Activated CD8-positive, alpha-beta memory T cell treated with anti-CD3 and anti-CD28 coated beads for 48 hours (primary cell): Measurements from ENCODE around the gene SLC16A12.
"Not testable (repeated sequence)": the region's sequence is repeated elsewhere in the genome, so short reads cannot be mapped to it uniquely, and the experiment has no call there.

ENCODE experiments used
- DNase-seq, 3 experiments: peaks; one replicate each; pipeline ENCODE4 v3.0.0-alpha.2; 2020; ENCODE audit warnings: low read depth in 2 of 3, low spot score in 2 of 3

SLC16A12 gene

DNA sequence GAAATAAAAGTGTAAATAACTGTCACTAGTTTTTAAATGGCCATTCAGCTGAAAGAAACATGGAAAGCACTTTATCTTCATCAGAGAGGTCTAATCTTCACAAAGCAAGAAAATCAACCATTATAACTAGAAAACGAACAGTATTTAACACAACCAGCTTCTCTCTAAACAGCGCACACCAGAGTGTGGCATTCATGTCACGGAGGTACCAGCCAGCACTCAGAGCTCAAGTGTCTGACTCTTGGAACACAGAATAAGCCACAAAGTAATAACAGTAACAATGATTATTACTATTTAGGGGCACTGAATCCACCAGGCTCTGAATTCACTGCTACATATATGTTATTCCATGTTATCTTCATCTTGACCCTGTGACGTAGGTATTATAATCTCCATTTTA lies 60.9 kb downstream of the SLC16A12 start:
- no peak for DNase-seq

DNA sequence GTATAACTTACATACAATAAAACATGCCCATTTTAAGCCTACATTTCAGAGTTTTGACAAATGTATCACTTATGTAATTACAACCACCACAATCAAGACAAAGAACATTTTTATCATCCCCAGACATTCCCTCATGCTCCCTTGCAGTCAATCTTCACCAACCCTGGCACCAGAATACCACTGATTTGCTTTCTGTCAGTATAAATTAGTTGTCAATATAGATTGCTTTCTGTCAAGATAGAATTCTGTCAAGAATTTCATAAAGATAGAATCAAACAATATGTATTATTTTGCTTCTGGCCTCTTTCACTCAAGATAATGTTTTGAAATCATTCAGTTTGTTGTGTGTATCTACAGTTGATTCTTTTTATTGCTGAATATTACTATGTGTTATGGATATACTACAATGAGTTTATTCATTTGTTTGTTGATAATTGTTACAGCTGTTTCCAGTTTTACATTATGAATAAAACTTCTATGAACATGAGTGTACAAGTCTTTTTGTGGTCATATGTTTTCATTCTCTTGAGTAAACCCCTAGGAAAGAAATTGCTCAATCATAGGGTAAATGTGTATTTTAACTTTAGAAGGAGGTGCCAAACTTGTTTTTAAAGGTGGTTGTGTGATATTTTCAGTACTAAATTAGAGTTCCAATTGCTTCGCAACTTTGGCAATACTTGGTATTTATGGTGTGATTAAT lies 64.1 kb downstream of the SLC16A12 start:
- no peak for DNase-seq

DNA sequence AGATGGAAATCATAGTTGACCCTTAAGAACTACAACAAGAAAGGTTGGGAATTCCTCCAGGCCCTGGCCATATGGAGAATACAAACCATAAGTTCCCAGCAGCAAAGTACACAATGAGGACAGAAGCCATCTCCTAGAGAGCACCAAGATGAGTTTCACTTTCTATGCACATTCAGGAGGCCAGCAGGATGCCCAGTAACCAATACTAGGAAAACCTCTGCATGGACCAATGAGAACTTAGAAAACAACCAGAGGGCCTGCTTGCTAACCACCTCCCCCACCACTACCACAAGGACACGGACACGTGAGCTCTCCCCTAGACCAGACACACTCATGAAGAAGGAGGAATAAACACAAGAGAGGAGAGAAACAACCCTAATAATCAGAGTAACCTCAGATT lies 64.8 kb downstream of the SLC16A12 start:
- no peak for DNase-seq

DNA sequence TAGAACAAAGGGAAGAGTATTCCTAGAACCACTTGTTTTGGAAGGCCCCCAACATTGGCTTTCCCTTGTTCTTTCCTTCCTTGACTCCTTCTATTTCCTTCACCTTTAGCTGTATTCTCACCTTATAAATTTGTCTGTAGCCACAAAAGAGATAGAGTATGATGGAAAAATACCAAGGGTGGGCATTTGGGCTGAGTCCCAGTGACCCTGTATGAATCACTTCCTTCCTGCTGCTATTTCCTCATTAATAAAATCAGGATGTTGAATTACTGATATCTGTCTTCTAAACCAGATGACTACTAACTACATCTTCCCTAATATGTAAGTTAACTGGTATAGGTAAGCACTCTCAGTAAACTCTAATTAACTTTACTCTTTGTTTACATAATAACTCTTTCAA lies 65.9 kb downstream of the SLC16A12 start:
- no peak for DNase-seq

DNA sequence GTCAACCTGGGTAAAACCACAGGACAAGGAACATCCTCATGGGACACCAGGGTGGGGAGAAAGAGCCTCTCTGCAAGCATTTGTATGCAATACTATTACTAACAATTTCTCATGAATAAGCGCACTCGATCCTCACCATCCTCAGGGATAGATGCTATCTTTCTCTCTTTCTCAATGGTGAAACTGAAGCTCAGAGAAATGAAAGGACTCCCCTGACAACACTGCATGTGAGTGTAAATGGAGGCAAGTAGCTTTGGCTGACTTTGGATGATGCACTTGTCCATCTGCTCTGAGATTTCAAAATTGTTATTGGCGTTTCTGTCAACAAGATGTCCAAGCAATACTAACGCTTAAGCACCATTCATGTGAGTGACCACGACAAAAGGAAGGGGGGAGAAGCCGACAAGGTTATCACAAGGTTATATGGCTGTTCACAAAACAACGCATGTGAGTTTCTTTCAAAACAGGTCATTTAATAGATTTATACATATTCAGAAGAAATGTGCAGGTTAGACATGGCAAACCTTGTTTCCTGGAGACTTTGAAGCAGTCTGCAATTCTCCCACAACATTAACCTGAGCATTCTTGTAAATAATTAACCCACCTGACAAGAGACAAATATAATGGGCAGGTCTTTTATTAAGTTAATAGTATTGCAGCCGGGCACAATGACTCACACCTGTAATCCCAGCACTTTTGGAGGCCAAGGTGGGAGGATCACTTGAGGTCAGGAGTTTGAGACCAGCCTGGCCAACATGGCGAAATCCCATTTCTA lies 67.0 kb downstream of the SLC16A12 start:
- DNase-seq: no peak

DNA sequence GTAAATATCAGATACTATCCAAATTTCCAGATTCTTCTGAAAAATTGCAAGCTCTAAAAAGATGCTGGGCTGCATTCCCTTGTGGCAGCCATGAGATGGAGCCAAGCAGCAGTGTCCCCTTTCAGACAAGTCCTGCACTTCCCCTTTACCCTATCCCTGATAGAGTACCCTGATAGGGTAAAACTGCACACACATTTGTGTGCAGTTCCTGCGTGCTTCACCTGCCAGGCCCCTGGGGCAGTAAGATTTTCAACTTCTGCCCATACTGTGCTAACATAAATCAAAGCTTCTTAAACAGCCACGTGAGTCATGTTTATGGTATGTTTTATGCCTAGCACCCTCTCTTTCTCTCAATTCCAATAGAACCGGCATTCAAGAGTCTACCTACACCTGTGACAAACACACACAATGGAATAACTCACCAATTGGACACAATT lies 68.8 kb downstream of the SLC16A12 start:
- no peak for DNase-seq

DNA sequence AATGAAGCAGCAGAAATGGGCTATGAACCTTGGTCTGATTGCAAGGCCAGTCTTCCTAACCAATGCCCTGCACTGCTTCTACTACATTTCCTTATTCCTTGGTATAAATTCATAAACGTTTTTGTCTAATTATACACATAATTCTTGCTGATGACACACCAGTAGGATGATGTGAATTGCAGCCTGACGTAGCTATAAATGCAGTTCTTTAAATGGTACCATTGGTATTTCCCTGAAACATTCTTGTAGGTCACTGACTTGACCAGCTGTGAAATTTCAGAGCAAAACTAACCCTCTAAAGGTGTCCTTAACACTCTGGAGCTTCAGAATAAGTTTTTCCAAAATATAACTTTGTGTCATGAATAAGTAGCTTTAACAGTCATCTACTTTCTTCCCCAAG lies 70.2 kb downstream of the SLC16A12 start:
- DNase-seq: no peak

DNA sequence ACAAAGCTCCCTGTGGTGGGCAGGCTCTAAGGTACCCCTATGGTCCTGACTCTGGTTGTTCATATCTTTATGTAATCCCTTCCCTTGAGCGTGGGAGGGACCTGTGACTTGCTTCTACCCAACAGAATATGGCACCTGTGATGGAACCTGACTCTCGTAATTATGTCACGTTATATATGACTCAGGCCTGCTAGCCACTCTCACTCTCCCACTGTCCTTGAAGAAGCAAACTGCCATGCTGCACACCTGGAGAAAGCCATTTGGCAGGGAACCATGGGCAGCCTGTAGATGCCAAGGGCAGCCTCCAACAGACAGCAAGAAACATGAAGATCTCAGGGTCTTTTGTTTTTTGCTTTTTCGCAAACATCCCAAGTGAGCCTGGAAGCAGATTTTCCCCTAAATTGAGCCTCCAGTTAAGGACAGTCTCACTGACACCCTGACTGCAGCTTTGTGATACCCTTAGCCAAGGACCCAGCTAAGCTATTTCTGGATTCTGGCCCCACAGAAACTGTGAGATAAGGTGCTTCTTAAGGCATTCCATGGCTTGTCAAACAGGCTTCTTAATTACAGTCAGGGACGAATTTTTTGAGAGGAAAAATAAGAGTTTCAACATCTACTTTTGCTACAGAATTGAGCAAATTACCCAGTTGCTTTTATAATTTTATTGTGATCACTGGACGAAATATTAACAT lies 71.4 kb downstream of the SLC16A12 start:
- DNase-seq: no peak

DNA sequence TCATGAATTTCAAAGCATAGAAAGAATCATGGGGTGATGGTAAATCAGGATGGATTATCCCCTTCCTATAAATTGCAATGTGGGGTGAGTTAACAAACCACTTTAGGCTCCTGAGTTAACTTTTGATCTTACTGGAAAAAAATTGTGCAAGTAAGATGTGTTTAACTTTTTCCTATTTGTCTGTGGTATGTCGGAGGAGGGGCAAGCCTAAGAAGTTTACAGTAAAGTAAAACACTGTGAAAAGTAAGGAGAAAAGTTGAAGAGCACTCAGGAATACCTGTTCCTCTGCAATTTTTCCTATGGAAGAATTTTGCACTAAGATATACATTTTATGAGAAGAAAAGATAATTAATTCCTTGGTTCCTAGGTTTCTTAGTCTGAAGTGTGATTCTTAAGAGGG lies 76.6 kb downstream of the SLC16A12 start:
- no peak for DNase-seq

DNA sequence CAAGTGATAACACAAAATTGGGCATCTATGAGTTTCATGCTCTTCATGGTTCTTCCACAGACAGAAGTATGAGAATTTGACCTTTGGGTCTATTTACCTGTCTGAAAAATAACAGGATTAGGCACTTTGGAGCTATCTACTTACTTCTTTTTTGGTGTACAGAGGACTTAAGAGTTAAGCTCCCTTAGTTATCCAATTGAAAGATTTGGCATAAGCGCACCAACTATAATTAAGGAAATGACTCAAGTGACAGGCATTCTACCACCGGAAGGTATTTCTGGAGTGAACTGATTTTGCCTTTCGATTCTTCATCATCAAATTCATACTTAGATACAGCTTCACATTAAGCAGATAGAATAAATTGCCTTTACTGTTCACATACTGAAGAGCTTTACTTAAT lies 77.1 kb downstream of the SLC16A12 start:
- no peak for DNase-seq

DNA sequence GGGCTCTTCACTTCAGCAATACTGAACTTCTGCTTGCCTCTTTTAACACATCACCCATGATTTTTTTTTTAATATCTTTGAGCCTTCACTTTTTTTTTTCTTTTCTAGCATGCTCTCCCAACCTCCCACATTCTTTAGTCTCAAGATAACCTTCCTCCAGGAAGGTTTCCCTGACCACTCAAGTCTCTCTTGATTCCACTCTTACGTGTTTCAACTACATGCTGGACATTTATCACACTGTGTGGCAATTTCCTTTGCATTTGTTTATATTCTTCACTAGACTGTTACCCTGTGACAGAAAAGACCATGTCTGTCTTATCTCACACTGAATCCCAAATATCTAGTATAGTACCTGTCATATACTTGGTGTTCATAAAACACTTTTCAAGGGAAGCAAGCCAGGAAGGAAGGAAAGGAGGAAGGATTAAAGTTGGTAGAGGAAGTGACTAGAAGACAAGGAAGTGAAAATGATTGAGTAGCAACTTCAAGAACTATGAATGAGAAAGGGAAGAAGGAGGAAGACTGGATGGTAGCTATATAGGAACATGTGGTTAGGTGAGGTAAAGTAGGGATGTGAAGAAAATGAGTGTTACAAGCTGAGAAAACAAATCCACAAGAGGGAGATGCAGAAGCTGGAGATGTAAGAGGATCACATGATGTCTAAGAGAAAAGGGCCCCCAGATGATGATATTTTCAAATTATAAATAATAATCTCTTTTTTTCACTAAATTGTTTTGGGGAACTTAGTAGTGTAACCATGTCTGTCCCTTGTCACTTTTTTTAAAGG lies 80.6 kb downstream of the SLC16A12 start:
- no peak for DNase-seq

DNA sequence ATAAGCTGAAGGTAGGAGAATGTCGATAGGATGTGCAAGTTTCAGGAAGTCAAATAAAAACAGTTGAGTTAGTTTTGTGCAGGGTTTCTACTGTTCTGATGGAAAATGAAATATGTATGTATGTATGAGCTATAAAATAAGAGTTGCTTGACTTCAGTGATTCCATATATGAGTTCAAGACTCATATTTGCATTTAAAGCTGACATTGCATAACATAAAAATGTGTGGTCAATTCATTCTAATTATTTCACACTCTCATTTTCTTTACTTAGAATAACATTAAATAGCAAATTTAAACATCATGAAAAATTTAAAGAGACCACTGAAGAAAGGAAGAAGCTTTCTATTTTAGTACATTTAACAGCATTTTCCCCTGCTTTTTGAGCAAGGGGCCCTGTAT lies 83.2 kb downstream of the SLC16A12 start:
- DNase-seq: no peak

DNA sequence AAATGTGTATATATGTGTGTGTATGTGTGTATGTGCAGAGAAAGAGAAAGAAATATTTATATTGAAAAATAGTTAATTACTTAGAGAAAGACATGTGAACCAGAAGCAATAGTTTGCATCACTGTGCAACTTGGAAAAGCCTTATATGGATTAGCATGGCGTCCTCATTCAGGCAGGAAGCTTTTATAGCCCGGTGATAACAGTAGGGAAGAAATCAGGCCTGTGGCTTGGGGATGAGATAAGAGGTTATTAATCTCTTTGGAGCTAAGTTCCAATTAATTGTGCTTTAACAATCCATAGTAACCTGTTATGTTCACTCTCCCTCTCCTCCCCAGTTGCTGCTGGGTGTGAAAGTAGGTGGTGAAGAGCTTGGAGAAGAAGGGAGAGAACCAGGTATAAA lies 84.5 kb downstream of the SLC16A12 start:
- DNase-seq: no peak

DNA sequence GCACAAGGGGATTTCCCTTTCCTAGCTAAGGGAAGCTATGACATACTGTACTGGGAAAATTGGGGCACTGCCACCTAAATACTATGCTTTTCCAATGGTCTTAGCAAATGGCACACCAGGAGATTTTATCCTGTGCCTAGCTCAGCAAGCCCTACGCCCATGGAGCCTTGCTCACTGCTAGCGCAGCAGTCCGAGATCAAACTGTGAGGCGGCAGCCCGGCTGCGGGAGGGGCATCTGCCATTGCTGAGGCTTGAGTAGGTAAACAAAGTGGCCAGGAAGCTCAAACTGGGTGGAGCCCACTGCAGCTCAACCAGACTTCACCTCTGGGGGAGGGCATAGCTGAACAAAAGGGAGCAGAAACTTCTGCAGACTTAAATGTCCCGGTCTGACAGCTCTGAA lies 90.6 kb downstream of the SLC16A12 start:
- not testable (repeated sequence) for DNase-seq

DNA sequence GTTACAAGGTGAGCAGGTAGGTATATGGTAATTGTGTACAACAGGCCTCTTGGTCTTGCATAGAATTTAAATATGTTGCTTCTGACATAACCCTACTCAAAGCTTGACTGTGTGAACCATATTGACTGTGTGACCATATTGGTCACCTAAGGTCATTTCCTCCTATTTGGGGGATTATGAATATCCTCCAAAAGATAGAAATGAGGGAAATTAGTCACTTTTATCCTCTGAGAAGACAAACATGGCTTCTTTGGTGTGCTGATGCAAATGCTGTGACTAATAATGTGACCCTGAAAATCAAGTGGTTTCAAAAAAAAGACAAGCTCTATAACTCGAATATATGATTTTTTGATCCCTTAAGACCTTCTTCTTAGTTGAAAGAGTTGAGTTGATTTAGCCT lies 93.1 kb downstream of the SLC16A12 start:
- no peak for DNase-seq

DNA sequence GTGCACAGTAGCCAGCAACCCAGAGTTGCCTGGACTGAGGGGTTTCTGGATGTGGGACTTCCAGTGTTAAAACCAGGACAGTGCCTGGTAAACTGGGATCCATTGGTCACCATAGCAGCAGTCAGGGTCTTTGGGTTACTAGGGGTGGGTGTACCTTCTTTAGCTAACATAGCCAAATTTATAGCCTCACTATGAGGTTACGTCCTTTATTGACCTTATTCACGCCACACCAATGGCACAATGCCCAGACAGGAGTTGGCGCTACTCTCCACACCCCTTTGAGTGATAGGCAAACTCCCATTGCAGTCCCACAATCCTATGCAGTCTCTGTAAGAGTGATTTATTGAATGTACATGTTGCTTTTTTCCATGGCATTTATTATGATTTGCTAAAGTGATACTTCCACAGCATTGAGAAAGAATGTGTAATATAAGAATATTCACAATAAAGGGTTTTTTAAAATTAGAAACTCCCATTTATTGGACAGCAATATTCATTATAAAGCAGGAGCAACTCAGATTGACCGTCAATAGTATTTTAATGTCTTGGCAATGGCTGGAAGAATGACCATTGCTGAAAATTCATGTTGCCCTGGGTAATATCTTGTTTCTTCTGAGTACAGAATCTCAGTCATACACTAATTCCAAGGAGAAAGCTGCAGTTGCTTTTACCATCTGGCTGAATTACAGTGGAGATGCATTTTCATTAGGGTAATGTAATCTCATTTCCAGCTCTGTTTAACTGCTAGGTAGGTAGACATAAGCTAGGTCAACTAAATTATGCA lies 95.0 kb downstream of the SLC16A12 start:
- DNase-seq: no peak

DNA sequence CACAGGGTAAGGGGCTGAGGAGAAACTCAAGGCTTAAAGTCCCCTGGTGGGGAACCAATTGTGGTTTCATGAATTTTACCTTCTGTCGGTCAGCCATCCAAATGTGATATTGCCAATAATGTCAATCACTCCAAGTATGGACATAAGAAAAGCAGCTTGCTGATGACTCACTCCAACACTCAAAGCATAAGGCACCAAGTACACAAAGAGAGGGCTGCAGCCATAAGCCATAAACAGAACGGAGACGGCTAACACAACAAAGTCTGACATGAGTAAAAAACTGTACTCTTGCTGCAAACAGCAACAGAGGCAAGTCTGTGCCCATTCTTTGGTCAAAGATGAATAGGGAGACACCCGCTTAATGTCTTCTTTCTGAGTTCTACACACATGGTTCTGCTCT lies 96.9 kb downstream of the SLC16A12 start:
- DNase-seq: no peak

DNA sequence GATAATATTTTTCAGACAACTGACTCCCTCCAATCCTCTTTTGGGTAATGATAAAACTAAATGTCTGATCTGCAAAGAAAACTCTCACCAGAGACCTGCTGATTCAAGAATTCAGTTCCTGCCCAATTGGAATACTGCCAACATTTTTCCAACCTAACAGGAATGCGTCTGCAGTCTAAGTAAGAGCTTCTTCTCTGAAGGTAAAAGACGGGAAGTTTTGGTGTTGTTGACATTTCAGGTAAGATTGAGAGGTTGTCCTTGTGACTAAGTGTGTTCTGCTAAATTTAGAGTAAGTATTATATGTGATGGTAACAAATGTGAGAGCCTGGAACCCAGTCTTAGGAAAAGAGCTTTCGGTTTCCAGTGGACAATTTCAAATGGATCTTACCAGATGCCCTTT lies 103.4 kb downstream of the SLC16A12 start:
- no peak for DNase-seq

DNA sequence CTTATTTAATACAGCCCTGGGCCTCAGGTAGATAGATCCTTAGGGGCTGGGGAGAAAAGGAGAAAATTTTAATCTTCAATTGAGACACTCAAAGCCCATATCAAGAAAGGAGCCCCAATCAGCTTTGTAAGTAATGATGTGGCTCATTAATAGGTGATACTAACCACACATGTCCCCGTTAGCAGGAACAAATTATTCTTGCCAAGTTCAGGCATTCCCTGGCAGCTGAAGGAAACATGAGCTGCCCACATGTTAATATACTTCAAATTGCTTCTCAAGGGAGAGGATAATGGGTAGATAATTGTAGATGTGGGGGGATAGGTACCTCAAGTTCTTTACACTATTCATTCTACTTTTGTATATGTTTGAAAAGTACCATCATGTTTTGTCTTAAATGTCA lies 106.5 kb downstream of the SLC16A12 start:
- DNase-seq: no peak

DNA sequence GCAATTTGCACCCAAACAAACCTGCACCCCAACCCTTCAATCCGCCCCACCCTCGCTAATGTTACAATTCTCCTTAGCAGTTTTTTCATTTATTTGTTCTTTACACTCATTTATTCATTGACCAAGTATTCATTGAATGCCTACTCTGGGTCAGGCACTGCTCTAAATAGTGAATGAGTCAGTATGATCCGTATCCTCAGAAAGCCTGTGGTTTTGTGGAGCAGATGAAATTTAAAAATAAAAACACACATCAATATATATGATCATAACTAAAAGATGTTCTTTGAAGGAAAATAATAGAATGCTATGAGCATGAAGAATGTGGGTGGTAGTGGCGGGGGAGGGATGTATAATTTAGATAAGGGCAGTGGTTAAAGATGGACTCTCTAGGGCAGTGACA lies 107.8 kb downstream of the SLC16A12 start:
- DNase-seq: no peak
